K562 (cell line): ENCODE measurements around the gene MARCKSL1. TPM values are rescaled to one million over a fixed set of nuclear protein-coding genes. Genes with fewer than 3 reads are reported as not detected.
A peak's percentile ranks its signal among the peaks of the same experiment; 100 is the strongest.

Experiments used
- CEBPG ChIP-seq, 3 experiments: fragments of 200-800 bp in 1 of 3; sonication (Bioruptor generic) in 1 of 3; sonication (generic) in 1 of 3; formaldehyde crosslinking in 1 of 3; IDR thresholded peaks in 2 of 3; conservative IDR thresholded peaks in 1 of 3; 2 replicates each; pipeline versions ENCODE4 v1.6.1 to v1.8.0; 2016 to 2022; ENCODE audit warnings: missing compliant biosample characterization in 2 of 3, missing genetic modification characterization in 2 of 3, mild to moderate bottlenecking in 1 of 3, missing genetic modification reagents in 1 of 3
- HDAC8 ChIP-seq: fragments of 450-650 bp; IDR thresholded peaks from 2 replicates; pipeline ENCODE4 v1.6.1; 2016; ENCODE audit warnings: mild to moderate bottlenecking, missing genetic modification characterization, moderate library complexity, missing compliant biosample characterization
- JUNB ChIP-seq: fragments of 450-650 bp; formaldehyde crosslinking; conservative IDR thresholded peaks from 2 replicates; pipeline ENCODE4 v1.4.0; 2020; ENCODE audit warnings: mild to moderate bottlenecking
- POLR3A ChIP-seq: IDR thresholded peaks from 2 replicates; pipeline ENCODE4 v1.6.1; 2011; ENCODE audit warnings: borderline replicate concordance, mild to moderate bottlenecking, moderate library complexity; ENCODE audit not compliant: insufficient read length, insufficient read depth; ENCODE audit errors: extremely low read depth
- SIRT6 ChIP-seq: IDR thresholded peaks from one replicate; pipeline ENCODE4 v1.6.1; 2012; ENCODE audit warnings: low read depth, mild to moderate bottlenecking, control low read depth, inconsistent platforms, low read length, moderate library complexity
- SIX5 ChIP-seq, 2 experiments: IDR thresholded peaks; 2 replicates each; pipeline ENCODE4 v1.6.1; 2011; ENCODE audit warnings: low read length in 2 of 2, borderline replicate concordance in 1 of 2, low read depth in 1 of 2, mild to moderate bottlenecking in 1 of 2, moderate library complexity in 1 of 2; ENCODE audit not compliant: insufficient read depth in 1 of 2
- STAT5A ChIP-seq: IDR thresholded peaks from 2 replicates; pipeline ENCODE4 v1.6.1; 2012; ENCODE audit warnings: low read length, inconsistent platforms, borderline replicate concordance
- TRIM25 ChIP-seq: fragments of 450-650 bp; IDR thresholded peaks from 2 replicates; pipeline ENCODE4 v1.7.0; 2016; ENCODE audit warnings: borderline replicate concordance
- ZNF263 ChIP-seq: sonication (generic); formaldehyde crosslinking; IDR thresholded peaks from 2 replicates; pipeline ENCODE4 v1.8.0; 2022; ENCODE audit warnings: mild to moderate bottlenecking, missing genetic modification reagents, borderline replicate concordance
- ZNF586 ChIP-seq: fragments of 450-650 bp; formaldehyde crosslinking; conservative IDR thresholded peaks from 2 replicates; pipeline ENCODE4 v1.4.0; 2020; ENCODE audit warnings: mild to moderate bottlenecking, moderate library complexity
- ZNF668 ChIP-seq: fragments of 250-450 bp; sonication (Bioruptor Pico); IDR thresholded peaks from 2 replicates; pipeline ENCODE4 v1.8.0; 2022; ENCODE audit warnings: mild to moderate bottlenecking, inconsistent platforms
- ZNF785 ChIP-seq: fragments of 250-450 bp; sonication (Bioruptor Pico); IDR thresholded peaks from 2 replicates; pipeline ENCODE4 v1.4.0; 2020; ENCODE audit warnings: mild to moderate bottlenecking
- polyA plus RNA-seq, 8 experiments: library from polyadenylated mRNA; depleted of rRNA in 4 of 8; stranded (reverse) in 5 of 8; unstranded in 3 of 8; fragments of >200 nt; fragmentation: Nextera tagmentation in 2 of 8; fragmentation: Illumina TruSeq in 1 of 8; extraction: Ambion mirVana in 2 of 8; extraction: Trizol in 1 of 8; gene quantifications; 2 replicates each; pipeline versions ENCODE4 v1.2.1 to v1.2.3, GENCODE V29; 2011 to 2014; ENCODE audit warnings: inconsistent platforms in 1 of 8, missing spikeins in 1 of 8
- total RNA-seq, 7 experiments: library from RNA; depleted of rRNA in 6 of 7; stranded (reverse); fragments of >200 nt in 6 of 7; fragmentation: Illumina TruSeq in 2 of 7; extraction: Trizol in 2 of 7; gene quantifications; 2 replicates each; pipeline versions ENCODE4 v1.2.1 to v1.2.3, GENCODE V29; 2011 to 2021; ENCODE audit warnings: low replicate concordance in 1 of 7
- TF ChIP-seq, protein P1 (sequence below): IDR thresholded peaks from 2 replicates; pipeline ENCODE4 v1.6.1; 2011; ENCODE audit warnings: borderline replicate concordance, low read depth, mild to moderate bottlenecking, moderate library complexity, low read length; ENCODE audit not compliant: insufficient read depth, poor library complexity, severe bottlenecking
- TF ChIP-seq, protein P2 (sequence below): sonication (generic); formaldehyde crosslinking; IDR thresholded peaks from 2 replicates; pipeline ENCODE4 v1.8.0; 2022; ENCODE audit warnings: mild to moderate bottlenecking, low read depth, missing genetic modification reagents
- TF ChIP-seq, protein P3 (sequence below), 2 experiments: fragments of 250-450 bp in 1 of 2; fragments of 450-650 bp in 1 of 2; sonication (Bioruptor Pico) in 1 of 2; IDR thresholded peaks; 2 replicates each; pipeline versions ENCODE4 v1.6.1 to v1.8.0; 2016 to 2021; ENCODE audit warnings: mild to moderate bottlenecking in 2 of 2, moderate library complexity in 2 of 2, missing compliant biosample characterization in 1 of 2, missing genetic modification characterization in 1 of 2
- TF ChIP-seq, protein P4 (sequence below): fragments of 250-450 bp; sonication (Bioruptor Pico); IDR thresholded peaks from 2 replicates; pipeline ENCODE4 v1.8.0; 2022; ENCODE audit warnings: moderate library complexity, mild to moderate bottlenecking, inconsistent platforms
- TF ChIP-seq, protein P5 (sequence below): fragments of 250-450 bp; sonication (Bioruptor Pico); IDR thresholded peaks from 2 replicates; pipeline ENCODE4 v1.4.0; 2020

Gene MARCKSL1
- total and polyA plus RNA-seq, 9 of the 15 experiments (the other 6 are each of a cell fraction or from before 2014, with no cell fraction given): 14.7 to 325 (median 155) TPM

DNA sequence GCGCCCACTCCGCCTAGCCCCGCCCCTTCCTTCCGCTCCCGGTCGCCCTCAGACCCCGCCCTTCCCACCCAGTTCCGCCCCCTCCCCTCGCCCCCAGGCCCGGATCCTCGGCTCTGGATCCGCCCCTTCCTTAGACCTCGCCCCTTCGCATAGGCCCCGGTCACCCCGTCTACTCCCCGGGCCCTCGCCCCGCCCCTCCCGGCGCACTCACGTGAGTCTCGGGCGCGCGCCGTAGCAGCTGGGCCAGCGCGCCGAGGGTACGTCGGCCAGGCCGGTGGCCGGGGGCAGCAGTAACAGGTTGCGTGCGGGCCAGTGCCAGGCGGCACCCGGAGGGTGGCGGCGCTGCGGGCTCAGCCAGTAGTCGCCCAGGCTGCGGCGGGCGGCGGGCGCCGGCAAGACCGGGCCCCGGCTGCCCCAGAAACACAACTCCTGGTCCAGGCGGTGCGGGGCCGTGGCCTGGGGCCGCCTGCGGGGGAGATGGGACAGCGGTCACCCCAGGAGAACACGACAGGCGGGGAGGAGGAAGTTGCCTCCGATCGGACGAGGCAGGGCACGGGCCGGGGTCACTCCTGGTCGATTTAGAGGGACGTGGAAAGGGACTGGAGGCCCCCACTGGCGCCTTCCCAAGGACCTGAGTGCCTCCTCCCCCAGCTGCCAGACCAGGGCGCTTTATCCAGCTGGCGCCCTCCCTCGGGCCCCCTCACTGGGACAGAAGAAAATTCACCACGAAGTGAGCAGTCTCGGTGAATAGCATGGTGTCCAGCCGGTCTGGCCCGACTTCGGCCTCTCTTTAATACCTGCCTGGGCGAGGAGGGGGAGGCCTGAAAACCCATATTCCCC lies 15.6 kb upstream of the MARCKSL1 start (continued):
- TF ChIP-seq, protein P1, sequence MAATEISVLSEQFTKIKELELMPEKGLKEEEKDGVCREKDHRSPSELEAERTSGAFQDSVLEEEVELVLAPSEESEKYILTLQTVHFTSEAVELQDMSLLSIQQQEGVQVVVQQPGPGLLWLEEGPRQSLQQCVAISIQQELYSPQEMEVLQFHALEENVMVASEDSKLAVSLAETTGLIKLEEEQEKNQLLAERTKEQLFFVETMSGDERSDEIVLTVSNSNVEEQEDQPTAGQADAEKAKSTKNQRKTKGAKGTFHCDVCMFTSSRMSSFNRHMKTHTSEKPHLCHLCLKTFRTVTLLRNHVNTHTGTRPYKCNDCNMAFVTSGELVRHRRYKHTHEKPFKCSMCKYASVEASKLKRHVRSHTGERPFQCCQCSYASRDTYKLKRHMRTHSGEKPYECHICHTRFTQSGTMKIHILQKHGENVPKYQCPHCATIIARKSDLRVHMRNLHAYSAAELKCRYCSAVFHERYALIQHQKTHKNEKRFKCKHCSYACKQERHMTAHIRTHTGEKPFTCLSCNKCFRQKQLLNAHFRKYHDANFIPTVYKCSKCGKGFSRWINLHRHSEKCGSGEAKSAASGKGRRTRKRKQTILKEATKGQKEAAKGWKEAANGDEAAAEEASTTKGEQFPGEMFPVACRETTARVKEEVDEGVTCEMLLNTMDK: peak; percentile 10
- TF ChIP-seq ZNF785 (CRISPR knock-in tag) (no peak), HDAC8 (no peak), TRIM25 (no peak), ZNF586 (CRISPR knock-in tag) (no peak), STAT5A (no peak), SIX5 (IDR thresholded peaks at IDR 0.05; ENCODE audit: borderline replicate concordance in 1 of 2, insufficient read depth in 1 of 2, low read depth in 1 of 2, low read length in 2 of 2) (no peak), POLR3A (no peak), CEBPG (CRISPR knock-in tag; IDR thresholded peaks at IDR 0.05) (no peak), CEBPG (tag; conservative IDR thresholded peaks at IDR 0.05 in 1 of 2, IDR thresholded peaks at IDR 0.05 in 1 of 2) (no peak), ZNF263 (CRISPR knock-in tag) (0 out of 2 replicates have a peak, but pooled peaks have one; percentile 26), SIRT6 (no peak), JUNB (CRISPR knock-in tag) (no peak), ZNF668 (CRISPR knock-in tag) (no peak)
- TF ChIP-seq, protein P2, sequence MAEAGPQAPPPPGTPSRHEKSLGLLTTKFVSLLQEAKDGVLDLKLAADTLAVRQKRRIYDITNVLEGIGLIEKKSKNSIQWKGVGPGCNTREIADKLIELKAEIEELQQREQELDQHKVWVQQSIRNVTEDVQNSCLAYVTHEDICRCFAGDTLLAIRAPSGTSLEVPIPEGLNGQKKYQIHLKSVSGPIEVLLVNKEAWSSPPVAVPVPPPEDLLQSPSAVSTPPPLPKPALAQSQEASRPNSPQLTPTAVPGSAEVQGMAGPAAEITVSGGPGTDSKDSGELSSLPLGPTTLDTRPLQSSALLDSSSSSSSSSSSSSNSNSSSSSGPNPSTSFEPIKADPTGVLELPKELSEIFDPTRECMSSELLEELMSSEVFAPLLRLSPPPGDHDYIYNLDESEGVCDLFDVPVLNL: no peak
- TF ChIP-seq, protein P3, sequence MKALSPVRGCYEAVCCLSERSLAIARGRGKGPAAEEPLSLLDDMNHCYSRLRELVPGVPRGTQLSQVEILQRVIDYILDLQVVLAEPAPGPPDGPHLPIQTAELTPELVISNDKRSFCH (CRISPR knock-in tag; IDR thresholded peaks at IDR 0.05): no peak
- TF ChIP-seq, protein P3 (tag; IDR thresholded peaks at IDR 0.05): peak; percentile 87
- TF ChIP-seq, protein P4, sequence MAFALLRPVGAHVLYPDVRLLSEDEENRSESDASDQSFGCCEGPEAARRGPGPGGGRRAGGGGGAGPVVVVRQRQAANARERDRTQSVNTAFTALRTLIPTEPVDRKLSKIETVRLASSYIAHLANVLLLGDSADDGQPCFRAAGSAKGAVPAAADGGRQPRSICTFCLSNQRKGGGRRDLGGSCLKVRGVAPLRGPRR (CRISPR knock-in tag): no peak
- TF ChIP-seq, protein P5, sequence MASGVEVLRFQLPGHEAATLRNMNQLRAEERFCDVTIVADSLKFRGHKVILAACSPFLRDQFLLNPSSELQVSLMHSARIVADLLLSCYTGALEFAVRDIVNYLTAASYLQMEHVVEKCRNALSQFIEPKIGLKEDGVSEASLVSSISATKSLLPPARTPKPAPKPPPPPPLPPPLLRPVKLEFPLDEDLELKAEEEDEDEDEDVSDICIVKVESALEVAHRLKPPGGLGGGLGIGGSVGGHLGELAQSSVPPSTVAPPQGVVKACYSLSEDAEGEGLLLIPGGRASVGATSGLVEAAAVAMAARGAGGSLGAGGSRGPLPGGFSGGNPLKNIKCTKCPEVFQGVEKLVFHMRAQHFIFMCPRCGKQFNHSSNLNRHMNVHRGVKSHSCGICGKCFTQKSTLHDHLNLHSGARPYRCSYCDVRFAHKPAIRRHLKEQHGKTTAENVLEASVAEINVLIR (CRISPR knock-in tag): no peak
